ENCODE results near the gene SEMA5A.

- no peak for TF ChIP-seq GATA3 (IDR thresholded peaks at IDR 0.05; ENCODE audit: low read depth, low read length)
- no peak for TF ChIP-seq GATA2 (IDR thresholded peaks at IDR 0.05; ENCODE audit: low read depth, low read length)
These were observed 453.8 kb downstream of the SEMA5A start for GRCh38 chr5:9091896-9092662.

Measured in SH-SY5Y (cell line).